ENCODE data around the gene LRP5.
A peak's percentile ranks its signal among the peaks of the same experiment; 100 is the strongest.

The LRP5 gene

GRCh38 chr11:68460741-68461574 lies 148.6 kb downstream of the LRP5 start, which contains the start of gene PPP6R3:
PPP6R3 (plus strand) TSS chr11:68460752; CDS start chr11:68537665, 76,913 bp downstream.
- peak within 1 kb of the TSS; percentile 80 for H3K4me3 ChIP-seq (ENCODE audit: low read depth, low read length)
- TF ChIP-seq CTCF (conservative IDR thresholded peaks at IDR 0.05; ENCODE audit: low read depth, low read length): no peak
- peak; percentile 58 for DNase-seq (ENCODE audit: low read depth)

- DNase-seq (ENCODE audit: low read depth): no peak
- H3K4me3 ChIP-seq (ENCODE audit: low read depth, low read length): peak overlapping the region; percentile 80
- TF ChIP-seq CTCF (conservative IDR thresholded peaks at IDR 0.05; ENCODE audit: low read depth, low read length): no peak
Observed at GRCh38 chr11:68461575-68461917, 149.2 kb downstream of the LRP5 start.

- DNase-seq (ENCODE audit: low read depth): peak; percentile 53
- TF ChIP-seq CTCF (conservative IDR thresholded peaks at IDR 0.05; ENCODE audit: low read depth, low read length): no peak
- H3K4me3 ChIP-seq (ENCODE audit: low read depth, low read length): no peak overlapping the region
Observed at GRCh38 chr11:68463714-68464113, 151.3 kb downstream of the LRP5 start.

- no peak for DNase-seq (ENCODE audit: low read depth)
- no peak overlapping the region for H3K4me3 ChIP-seq (ENCODE audit: low read depth, low read length)
- TF ChIP-seq CTCF (conservative IDR thresholded peaks at IDR 0.05; ENCODE audit: low read depth, low read length): no peak
Observed at GRCh38 chr11:68467201-68467834, 154.9 kb downstream of the LRP5 start.

- no peak overlapping the region for H3K4me3 ChIP-seq (ENCODE audit: low read depth, low read length)
Observed at GRCh38 chr11:68468217-68468828, 155.9 kb downstream of the LRP5 start.

GRCh38 chr11:68469122-68469521 lies 156.7 kb downstream of the LRP5 start:
- H3K4me3 ChIP-seq (ENCODE audit: low read depth, low read length): no peak overlapping the region
- DNase-seq (ENCODE audit: low read depth): peak; percentile 33
- TF ChIP-seq CTCF (conservative IDR thresholded peaks at IDR 0.05; ENCODE audit: low read depth, low read length): no peak

More at GRCh38 chr11:68468217-68468828, 155.9 kb downstream of the LRP5 start:
- no peak for DNase-seq (ENCODE audit: low read depth)
- no peak for TF ChIP-seq CTCF (conservative IDR thresholded peaks at IDR 0.05; ENCODE audit: low read depth, low read length)

Measured in choroid plexus epithelial cell (primary cell).